Sigmoid colon (tissue), 7 donors: Measurements from ENCODE around the gene KCNJ15. TPM values are rescaled to one million over a fixed set of nuclear protein-coding genes. Genes with fewer than 3 reads are reported as not detected.
"Not testable (repeated sequence)": the region's sequence is repeated elsewhere in the genome, so short reads cannot be mapped to it uniquely, and the experiment has no call there.

Source experiments
- DNase-seq: peaks from one replicate; pipeline ENCODE4 v3.0.0-alpha.2; 2019
- H3K27ac ChIP-seq, 4 donors: fragments of 200-600 bp; sonication (generic); one replicate each; pipeline ENCODE4 v1.5.1; 2016 to 2019; ENCODE audit warnings: mild to moderate bottlenecking in 1 of 4
- H3K27me3 ChIP-seq, 3 donors: fragments of 200-600 bp; sonication (generic); one replicate each; pipeline ENCODE4 v1.5.1; 2019; ENCODE audit warnings: mild to moderate bottlenecking in 1 of 3
- H3K36me3 ChIP-seq, 4 donors: fragments of 200-600 bp; sonication (generic); one replicate each; pipeline ENCODE4 v1.5.1; 2016 to 2019
- H3K4me1 ChIP-seq, 4 donors: fragments of 200-600 bp; sonication (generic); one replicate each; pipeline ENCODE4 v1.5.1; 2017 to 2019
- H3K4me3 ChIP-seq, 4 donors: fragments of 200-600 bp; sonication (generic); one replicate each; pipeline ENCODE4 v1.5.1; 2017 to 2019; ENCODE audit warnings: mild to moderate bottlenecking in 2 of 4, moderate library complexity in 1 of 4
- H3K9me3 ChIP-seq, 4 donors: fragments of 200-600 bp in 3 of 4; sonication (generic) in 3 of 4; one replicate each; pipeline versions ENCODE4 v1.5.1 to v1.6.1; 2013 to 2019
- CTCF ChIP-seq, 4 experiments: fragments of 450-650 bp in 3 of 4; fragments of 200-600 bp in 1 of 4; IDR thresholded peaks; one replicate each; pipeline ENCODE4 v1.5.1; 2016 to 2019; ENCODE audit warnings: antibody characterized with exemption in 4 of 4, mild to moderate bottlenecking in 3 of 4, moderate library complexity in 2 of 4
- EP300 ChIP-seq, 4 donors: sonication (generic); formaldehyde crosslinking; IDR thresholded peaks; one replicate each; pipeline ENCODE4 v1.6.1; 2017; ENCODE audit warnings: antibody characterized with exemption in 4 of 4
- POLR2A ChIP-seq, 2 donors: fragments of 450-650 bp; IDR thresholded peaks; one replicate each; pipeline ENCODE4 v1.6.1; 2016; ENCODE audit warnings: antibody characterized with exemption in 2 of 2, mild to moderate bottlenecking in 2 of 2, moderate library complexity in 2 of 2
- POLR2AphosphoS5 ChIP-seq, 4 donors: sonication (generic); formaldehyde crosslinking; IDR thresholded peaks; one replicate each; pipeline ENCODE4 v1.6.1; 2017; ENCODE audit warnings: antibody characterized with exemption in 4 of 4
- WGBS, 2 donors: extraction: QIAGEN DNeasy Blood & Tissue Kit; methylation state at CpG; one replicate each; pipeline ENCODE4 v1.1.7; 2013; 5-methylcytosine and 5-hydroxymethylcytosine counted together
- intact Hi-C: fragments of 100-400 bp; cut with DNase I; formaldehyde crosslinking; loops from one replicate; pipeline ENCODE4 v1.15.1; 2023
- polyA plus RNA-seq, 3 donors: library from polyadenylated mRNA; stranded (reverse); fragments of 200-250 nt; gene quantifications; one replicate each; pipeline ENCODE4 v1.2.3, GENCODE V29; 2013
- total RNA-seq, 4 donors: library from RNA; depleted of rRNA; stranded (reverse); fragments of >200 nt; gene quantifications; one replicate each; pipeline ENCODE4 v1.1.0, GENCODE V29; 2016
- donor health status: healthy with polysubstance abuse.
- donor health status: Bipolar disorder and iron deficiency.
- donor health status: healthy.

KCNJ15 gene
- total and polyA plus RNA-seq, 7 donors = 0.22 to 0.60 (median 0.49) TPM; not detected in 4

- Histone ChIP-seq H3K27me3 (no peaks in the 10 kb centered on the region), H3K4me3 (no peak overlapping the region), H3K36me3 (no peaks in the 10 kb centered on the region), H3K4me1 (no peaks in the 10 kb centered on the region), H3K9me3 (peaks cover 0 to 3% (median under 1%) of the 10 kb centered on the region in 4 donors), H3K27ac (no peak overlapping the region)
- intact Hi-C loops = no loop called here
- DNase-seq = no peak
- 22 to 67% methylated on average over 6 of the region's 6 CpGs for WGBS, 2 donors
- TF ChIP-seq POLR2A (IDR thresholded peaks at IDR 0.05) (no peak), EP300 (IDR thresholded peaks at IDR 0.05) (no peak), CTCF (IDR thresholded peaks at IDR 0.05) (no peak), POLR2AphosphoS5 (IDR thresholded peaks at IDR 0.05) (no peak)
Measured at GRCh38 chr21:38234395-38235142, 22.2 kb upstream of the KCNJ15 start.

- 88 to 93% methylated on average over 9 of the region's 9 CpGs for WGBS, 2 donors
- H3K4me1 ChIP-seq, DNase-seq, H3K36me3 ChIP-seq, H3K27me3 ChIP-seq, H3K9me3 ChIP-seq, intact Hi-C loops, H3K4me3 ChIP-seq, H3K27ac ChIP-seq: not testable (repeated sequence)
Measured at GRCh38 chr21:38235251-38235650, 21.5 kb upstream of the KCNJ15 start.

DNA sequence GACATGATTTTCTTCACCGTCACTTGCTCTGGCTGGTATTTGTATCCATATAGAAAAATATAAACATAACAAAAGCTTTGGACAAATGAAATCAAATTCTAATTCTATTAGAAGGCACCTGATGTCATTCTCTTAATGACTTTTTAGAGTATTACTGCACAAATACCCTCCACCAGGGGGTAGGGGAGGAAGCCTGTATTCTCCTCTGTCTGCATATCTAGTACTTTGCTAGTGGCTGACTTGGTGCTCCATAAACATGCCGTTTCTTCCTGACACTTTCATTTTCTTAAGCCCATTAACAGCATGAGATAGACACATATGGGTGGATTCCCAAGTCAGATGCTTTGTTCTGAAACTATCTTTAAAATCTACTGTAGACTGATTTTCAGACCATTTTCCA is 20.6 kb upstream of the KCNJ15 start:
- Histone ChIP-seq H3K36me3 (no peaks in the 10 kb centered on the region), H3K4me1 (no peaks in the 10 kb centered on the region), H3K27ac (no peak overlapping the region), H3K4me3 (no peak overlapping the region), H3K9me3 (no peaks in the 10 kb centered on the region), H3K27me3 (no peaks in the 10 kb centered on the region)
- no peak for DNase-seq
- WGBS, 2 donors = 71 to 75% methylated on average over 2 of the region's 2 CpGs
- TF ChIP-seq CTCF (IDR thresholded peaks at IDR 0.05) (no peak), EP300 (IDR thresholded peaks at IDR 0.05) (no peak), POLR2AphosphoS5 (IDR thresholded peaks at IDR 0.05) (no peak), POLR2A (IDR thresholded peaks at IDR 0.05) (no peak)
- intact Hi-C loops = no loop called here

DNA sequence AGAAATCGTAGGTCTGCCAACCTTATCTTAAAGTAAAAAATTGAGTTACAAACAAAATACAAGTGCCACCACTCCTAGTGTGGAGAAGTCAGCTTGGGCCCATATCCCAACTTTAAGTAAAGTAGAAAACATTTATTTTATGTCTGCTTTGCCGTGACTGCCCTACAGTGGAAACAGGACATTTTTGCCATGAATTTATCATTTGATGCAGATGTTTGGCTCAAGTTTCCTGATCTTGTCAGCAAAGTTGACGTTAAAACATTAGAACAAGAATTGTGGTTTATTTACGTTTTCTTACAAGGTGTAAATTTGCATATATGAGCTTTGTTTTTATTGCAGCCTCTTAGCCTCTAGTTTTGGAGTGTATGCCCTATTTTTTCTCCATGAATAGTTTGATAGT is 17.1 kb upstream of the KCNJ15 start:
- Histone ChIP-seq H3K27ac (no peak overlapping the region), H3K9me3 (no peaks in the 10 kb centered on the region), H3K4me1 (no peaks in the 10 kb centered on the region), H3K36me3 (no peaks in the 10 kb centered on the region), H3K4me3 (no peak overlapping the region), H3K27me3 (no peaks in the 10 kb centered on the region)
- 83 to 90% methylated on average over 4 of the region's 4 CpGs for WGBS, 2 donors
- intact Hi-C loops = no loop called here
- TF ChIP-seq POLR2A (IDR thresholded peaks at IDR 0.05) (no peak), EP300 (IDR thresholded peaks at IDR 0.05) (no peak), CTCF (IDR thresholded peaks at IDR 0.05) (no peak), POLR2AphosphoS5 (IDR thresholded peaks at IDR 0.05) (no peak)
- no peak for DNase-seq

DNA sequence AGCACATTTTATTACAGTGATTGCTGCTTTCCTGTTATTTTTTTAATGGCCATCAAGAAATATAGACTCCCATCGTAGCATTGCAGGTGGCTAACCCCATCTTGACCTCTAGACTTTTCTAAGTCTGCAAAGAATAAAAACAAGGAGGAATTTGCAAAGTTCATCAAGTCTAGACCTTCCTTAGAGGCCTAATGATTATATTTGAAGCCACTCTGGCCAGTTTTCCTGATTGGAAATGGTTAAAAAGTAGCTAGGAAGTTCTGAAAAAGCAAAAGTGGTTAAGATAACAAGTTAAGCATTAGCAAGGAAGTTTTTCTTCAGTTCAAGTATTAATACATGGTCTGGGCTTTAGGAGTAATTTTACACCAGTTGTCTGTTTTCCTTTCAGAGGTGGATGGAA is 16.7 kb upstream of the KCNJ15 start:
- Histone ChIP-seq H3K27me3 (no peaks in the 10 kb centered on the region), H3K36me3 (no peaks in the 10 kb centered on the region), H3K4me3 (no peak overlapping the region), H3K4me1 (no peaks in the 10 kb centered on the region), H3K27ac (no peak overlapping the region), H3K9me3 (no peaks in the 10 kb centered on the region)
- TF ChIP-seq POLR2A (IDR thresholded peaks at IDR 0.05) (no peak), EP300 (IDR thresholded peaks at IDR 0.05) (no peak), POLR2AphosphoS5 (IDR thresholded peaks at IDR 0.05) (no peak), CTCF (IDR thresholded peaks at IDR 0.05) (no peak)
- DNase-seq = no peak
- intact Hi-C loops = no loop called here
- WGBS, 2 donors = 40 to 48% methylated on average over 1 of the region's 1 CpG
